Measurements from ENCODE around the gene SHISA4. TPM values are rescaled to one million over a fixed set of nuclear protein-coding genes. Genes with fewer than 3 reads are reported as not detected.

The SHISA4 gene
- total and polyA plus RNA-seq, 2 donors (not counting 1 experiment from before 2014, with no cell fraction given) = 0.12 TPM; not detected in 1

DNA sequence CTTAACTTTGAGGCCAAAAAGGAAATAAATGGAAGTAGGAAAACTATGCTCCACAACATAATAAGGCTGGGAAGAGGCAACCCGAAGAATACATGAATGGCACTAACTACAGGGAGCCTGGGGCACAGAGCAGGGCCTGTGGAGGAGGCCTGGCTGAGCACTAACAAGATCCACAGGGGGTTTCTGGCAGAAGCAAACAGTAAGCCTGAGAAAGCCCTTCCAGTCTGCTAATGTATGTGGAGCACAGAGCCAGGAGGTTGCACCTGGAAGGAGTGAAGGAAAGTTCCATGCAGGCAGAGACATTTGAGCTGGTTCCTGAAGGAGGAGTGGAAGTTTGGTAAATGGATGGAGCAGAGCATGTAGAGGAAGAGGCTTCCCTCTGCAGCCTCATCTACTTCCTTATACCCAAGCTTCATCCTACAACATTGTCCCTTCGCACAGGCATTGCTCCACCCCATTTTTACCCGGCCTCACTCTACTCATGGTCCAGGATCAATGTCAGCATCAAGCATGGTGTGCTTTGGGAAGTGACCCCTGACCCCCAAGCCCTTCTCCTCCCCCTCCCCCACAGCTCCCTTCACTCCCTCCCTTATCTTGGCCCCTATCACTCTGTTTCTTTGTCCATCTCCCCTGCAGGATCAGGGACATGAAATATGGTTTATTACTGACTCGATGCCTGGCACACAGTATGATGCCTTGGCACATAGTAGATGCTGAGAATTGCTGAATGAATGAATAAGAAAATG lies 23.3 kb downstream of the SHISA4 start:
- H3K4me1 ChIP-seq (ENCODE audit: control insufficient read depth in 2 of 2, insufficient read depth in 2 of 2, low read length in 2 of 2) = no peaks in the 10 kb centered on the region
- DNase-seq (no peak), ATAC-seq (ENCODE audit: low read depth) (no peak)
- H3K9me3 ChIP-seq (ENCODE audit: control extremely low read depth in 1 of 3, control insufficient read depth in 2 of 3, insufficient read depth in 1 of 3, low read length in 2 of 3) = no peaks in the 10 kb centered on the region
- no peaks in the 10 kb centered on the region for H3K27me3 ChIP-seq (replicated peaks in 1 of 4; ENCODE audit: control extremely low read depth in 1 of 4, control insufficient read depth in 3 of 4, insufficient read depth in 4 of 4, low read length in 3 of 4)
- H3K9ac ChIP-seq (ENCODE audit: low read length) = no peak overlapping the region
- Mint-ChIP-seq H3K27me3 (peaks cover 25% of the 10 kb centered on the region), H3K27ac (no peak overlapping the region), H3K9me3 (ENCODE audit: insufficient read depth) (no peaks in the 10 kb centered on the region), H3K4me1 (no peaks in the 10 kb centered on the region), H3K4me3 (no peak overlapping the region)
- CTCF ChIA-PET = interaction anchor here (0.9 to 1.0 kb wide), 2 partner anchors 16 to 20 kb away, joined by 3 read pairs; no protein-coding TSS in a partner anchor
- no peak for TF ChIP-seq EZH2 (IDR thresholded peaks at IDR 0.05; ENCODE audit: borderline replicate concordance, insufficient read depth, low read depth, low read length, poor library complexity, severe bottlenecking)
- TF ChIP-seq, protein P1, sequence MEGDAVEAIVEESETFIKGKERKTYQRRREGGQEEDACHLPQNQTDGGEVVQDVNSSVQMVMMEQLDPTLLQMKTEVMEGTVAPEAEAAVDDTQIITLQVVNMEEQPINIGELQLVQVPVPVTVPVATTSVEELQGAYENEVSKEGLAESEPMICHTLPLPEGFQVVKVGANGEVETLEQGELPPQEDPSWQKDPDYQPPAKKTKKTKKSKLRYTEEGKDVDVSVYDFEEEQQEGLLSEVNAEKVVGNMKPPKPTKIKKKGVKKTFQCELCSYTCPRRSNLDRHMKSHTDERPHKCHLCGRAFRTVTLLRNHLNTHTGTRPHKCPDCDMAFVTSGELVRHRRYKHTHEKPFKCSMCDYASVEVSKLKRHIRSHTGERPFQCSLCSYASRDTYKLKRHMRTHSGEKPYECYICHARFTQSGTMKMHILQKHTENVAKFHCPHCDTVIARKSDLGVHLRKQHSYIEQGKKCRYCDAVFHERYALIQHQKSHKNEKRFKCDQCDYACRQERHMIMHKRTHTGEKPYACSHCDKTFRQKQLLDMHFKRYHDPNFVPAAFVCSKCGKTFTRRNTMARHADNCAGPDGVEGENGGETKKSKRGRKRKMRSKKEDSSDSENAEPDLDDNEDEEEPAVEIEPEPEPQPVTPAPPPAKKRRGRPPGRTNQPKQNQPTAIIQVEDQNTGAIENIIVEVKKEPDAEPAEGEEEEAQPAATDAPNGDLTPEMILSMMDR (IDR thresholded peaks at IDR 0.05) = no peak
- intact Hi-C loops (cut with micrococcal nuclease) = no loop called here
- no peak overlapping the region for H3K27ac ChIP-seq (ENCODE audit: low read length in 2 of 2)
- 93% methylated on average over 3 of the region's 4 CpGs for WGBS (ENCODE audit: insufficient coverage)
- no peaks in the 10 kb centered on the region for H3K79me2 ChIP-seq (ENCODE audit: control insufficient read depth, insufficient read depth, low read length)
- no peak overlapping the region for H2AFZ ChIP-seq (ENCODE audit: insufficient read depth, low read depth, low read length, poor library complexity, severe bottlenecking)
- no peaks in the 10 kb centered on the region for H3K36me3 ChIP-seq (replicated peaks in 1 of 2; ENCODE audit: control extremely low read depth in 1 of 2, control insufficient read depth in 1 of 2, extremely low read depth in 1 of 2, insufficient read depth in 2 of 2, low read length in 1 of 2)
- POLR2A ChIA-PET = no interaction called here
- H3K4me2 ChIP-seq (replicated peaks; ENCODE audit: low read depth, low read length, poor library complexity, severe bottlenecking) = no peak overlapping the region
- no peaks in the 10 kb centered on the region for H4K20me1 ChIP-seq (ENCODE audit: control insufficient read depth, insufficient read depth, low read length, poor library complexity, severe bottlenecking)
- no peak overlapping the region for H3K4me3 ChIP-seq (ENCODE audit: control extremely low read depth in 1 of 5, extremely low read depth in 1 of 5, insufficient read depth in 1 of 5, low read depth in 2 of 5, low read length in 4 of 5)

DNA sequence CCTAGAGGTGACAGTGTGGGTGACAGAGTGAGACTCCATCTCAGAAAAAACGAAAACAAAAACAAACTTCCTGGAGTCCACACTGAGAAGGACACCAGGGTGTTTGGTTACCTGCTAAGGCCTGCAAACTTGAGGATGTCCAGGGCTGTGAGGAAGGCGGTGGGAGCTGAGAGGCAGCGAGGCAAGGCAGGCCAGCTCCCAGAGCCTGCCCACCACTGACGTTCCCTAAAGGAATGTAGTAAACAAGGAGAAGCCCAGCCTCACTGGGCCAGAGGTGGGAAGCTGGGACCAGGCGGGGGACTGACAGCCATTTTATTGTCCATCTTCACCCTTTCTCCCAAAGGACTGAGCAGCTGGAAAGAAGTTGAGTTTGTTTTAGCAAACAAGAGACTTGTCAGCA lies 24.1 kb downstream of the SHISA4 start:
- ATAC-seq (ENCODE audit: low read depth) = no peak

More for the DNA sequence above, 24.1 kb downstream of the SHISA4 start:
- intact Hi-C loops (cut with micrococcal nuclease) = no loop called here
- H3K79me2 ChIP-seq (ENCODE audit: control insufficient read depth, insufficient read depth, low read length) = no peaks in the 10 kb centered on the region
- ChIA-PET POLR2A (no interaction called here), CTCF (no interaction called here)
- DNase-seq = no peak
- Mint-ChIP-seq H3K4me3 (no peak overlapping the region), H3K27me3 (peaks cover 25% of the 10 kb centered on the region), H3K9me3 (ENCODE audit: insufficient read depth) (no peaks in the 10 kb centered on the region), H3K4me1 (no peaks in the 10 kb centered on the region), H3K27ac (no peak overlapping the region)
- no peaks in the 10 kb centered on the region for H3K36me3 ChIP-seq (replicated peaks in 1 of 2; ENCODE audit: control extremely low read depth in 1 of 2, control insufficient read depth in 1 of 2, extremely low read depth in 1 of 2, insufficient read depth in 2 of 2, low read length in 1 of 2)
- no peak for TF ChIP-seq EZH2 (IDR thresholded peaks at IDR 0.05; ENCODE audit: borderline replicate concordance, insufficient read depth, low read depth, low read length, poor library complexity, severe bottlenecking)
- TF ChIP-seq, protein P1 (IDR thresholded peaks at IDR 0.05) = no peak
- no peak overlapping the region for H3K4me2 ChIP-seq (replicated peaks; ENCODE audit: low read depth, low read length, poor library complexity, severe bottlenecking)
- no peaks in the 10 kb centered on the region for H3K9me3 ChIP-seq (ENCODE audit: control extremely low read depth in 1 of 3, control insufficient read depth in 2 of 3, insufficient read depth in 1 of 3, low read length in 2 of 3)
- WGBS (ENCODE audit: insufficient coverage) = 92% methylated on average over 5 of the region's 5 CpGs
- H4K20me1 ChIP-seq (ENCODE audit: control insufficient read depth, insufficient read depth, low read length, poor library complexity, severe bottlenecking) = no peaks in the 10 kb centered on the region
- no peak overlapping the region for H2AFZ ChIP-seq (ENCODE audit: insufficient read depth, low read depth, low read length, poor library complexity, severe bottlenecking)
- H3K4me1 ChIP-seq (ENCODE audit: control insufficient read depth in 2 of 2, insufficient read depth in 2 of 2, low read length in 2 of 2) = no peaks in the 10 kb centered on the region
- no peaks in the 10 kb centered on the region for H3K27me3 ChIP-seq (replicated peaks in 1 of 4; ENCODE audit: control extremely low read depth in 1 of 4, control insufficient read depth in 3 of 4, insufficient read depth in 4 of 4, low read length in 3 of 4)
- no peak overlapping the region for H3K27ac ChIP-seq (ENCODE audit: low read length in 2 of 2)
- H3K4me3 ChIP-seq (ENCODE audit: control extremely low read depth in 1 of 5, extremely low read depth in 1 of 5, insufficient read depth in 1 of 5, low read depth in 2 of 5, low read length in 4 of 5) = no peak overlapping the region
- no peak overlapping the region for H3K9ac ChIP-seq (ENCODE audit: low read length)
